Fibroblast of villous mesenchyme (primary cell): ENCODE measurements around the gene CACNA1C. TPM values are rescaled to one million over a fixed set of nuclear protein-coding genes. Genes with fewer than 3 reads are reported as not detected.

ENCODE experiments used
- DNase-seq: peaks from one replicate; pipeline ENCODE4 v3.0.0-alpha.2; 2010; ENCODE audit warnings: low read depth
- H3K4me3 ChIP-seq: 2 replicates; pipeline ENCODE4 v1.5.1; 2011; ENCODE audit warnings: low read depth, mild to moderate bottlenecking, low read length
- CTCF ChIP-seq: IDR thresholded peaks from 2 replicates; pipeline ENCODE4 v1.5.1; 2012; ENCODE audit warnings: low read depth, mild to moderate bottlenecking, low read length; ENCODE audit not compliant: insufficient read depth
- total RNA-seq: library from RNA; depleted of rRNA; stranded (reverse); fragments of >200 nt; gene quantifications from 2 replicates; pipeline ENCODE4 v1.2.3, GENCODE V29; 2012

Gene CACNA1C
- total RNA-seq, 1 donor: 11.7 TPM

- no peak overlapping the region for H3K4me3 ChIP-seq
- TF ChIP-seq CTCF: no peak
- DNase-seq: no peak
These were observed 256.9 kb downstream of the CACNA1C start for GRCh38 chr12:2309647-2310046.

DNA sequence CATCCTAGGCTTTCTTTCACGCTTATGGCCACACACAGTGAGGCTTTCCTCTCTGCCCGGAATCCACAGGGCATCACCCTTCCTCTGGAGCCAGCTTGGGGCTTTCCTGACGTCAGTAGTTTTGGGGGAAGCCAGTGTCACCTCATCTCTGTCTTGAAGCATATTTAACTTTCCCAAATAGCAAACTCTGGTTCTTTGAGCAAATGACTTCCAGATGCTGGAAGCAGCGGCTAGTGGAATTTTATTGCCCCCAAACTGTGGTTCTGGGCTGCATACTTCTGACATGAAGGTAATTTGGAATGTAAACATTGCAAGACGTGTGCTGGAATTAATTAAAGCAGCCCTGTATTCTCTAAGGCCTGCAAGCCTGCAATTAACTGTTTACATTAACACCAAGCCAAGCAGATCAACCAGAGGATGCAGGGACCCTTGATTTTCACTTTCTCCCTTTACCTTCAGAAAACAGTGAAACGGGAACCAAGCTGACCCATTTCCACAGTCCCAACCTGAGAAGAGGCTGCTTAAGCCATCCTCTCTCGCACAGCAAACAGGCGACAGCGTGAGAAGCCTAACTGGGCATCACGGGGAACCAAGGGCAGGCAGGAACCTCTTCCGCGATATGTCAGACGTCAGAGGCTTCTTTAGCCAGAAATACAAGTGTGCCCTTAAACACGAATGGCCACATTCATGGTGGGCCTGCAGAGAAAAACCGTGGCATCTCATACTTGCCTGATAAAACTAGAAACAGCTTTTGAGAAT is 258.4 kb downstream of the CACNA1C start:
- TF ChIP-seq CTCF: no peak
- DNase-seq: peak; percentile 93
- H3K4me3 ChIP-seq: no peak overlapping the region

DNA sequence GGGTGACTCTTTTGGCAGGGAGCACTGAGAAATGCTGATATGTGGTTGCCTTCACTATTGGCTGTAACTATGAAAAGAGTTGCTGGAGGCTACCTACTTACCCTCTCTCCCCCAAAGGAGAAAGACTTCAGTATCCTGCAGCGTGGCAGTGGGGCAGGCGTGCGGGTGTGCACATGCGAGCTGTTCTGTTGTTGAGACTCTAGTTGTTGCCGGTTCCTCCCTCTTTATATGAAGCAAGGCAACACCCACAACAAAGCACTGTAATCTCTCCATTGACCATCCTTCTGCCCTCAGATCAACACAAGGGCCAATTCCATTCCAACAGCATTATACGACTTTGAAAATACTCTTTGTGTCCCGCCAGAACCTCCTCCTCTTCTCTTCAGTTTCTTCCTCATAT is 259.4 kb downstream of the CACNA1C start:
- H3K4me3 ChIP-seq: no peak overlapping the region
- no peak for TF ChIP-seq CTCF
- no peak for DNase-seq

DNA sequence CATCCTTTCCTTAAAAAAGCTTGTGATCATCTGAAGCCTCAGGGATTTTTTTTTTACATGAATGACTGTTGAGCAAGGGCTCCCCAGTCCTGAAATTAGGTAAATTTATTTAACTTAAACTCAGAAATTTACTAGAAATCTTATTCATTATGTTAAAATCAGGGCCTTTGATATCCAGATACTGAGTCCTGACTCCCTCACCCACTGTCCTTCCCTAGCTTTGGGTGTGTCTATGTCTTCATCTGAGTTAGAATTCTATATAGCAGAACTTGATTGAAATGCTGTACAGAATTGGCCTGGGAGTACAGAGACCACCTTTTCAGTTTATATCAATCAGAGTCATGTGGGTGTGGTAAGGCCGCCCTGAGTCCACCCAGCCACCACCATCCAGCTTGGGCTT is 260.0 kb downstream of the CACNA1C start:
- no peak for TF ChIP-seq CTCF
- DNase-seq: no peak

GRCh38 chr12:2314492-2314891 is 261.7 kb downstream of the CACNA1C start:
- no peak overlapping the region for H3K4me3 ChIP-seq
- DNase-seq: no peak
- no peak for TF ChIP-seq CTCF

More for the DNA sequence above, 260.0 kb downstream of the CACNA1C start:
- no peak overlapping the region for H3K4me3 ChIP-seq

- no peak for TF ChIP-seq CTCF
- DNase-seq: no peak
- H3K4me3 ChIP-seq: no peak overlapping the region
These were observed 265.0 kb downstream of the CACNA1C start for GRCh38 chr12:2317772-2318171.

DNA sequence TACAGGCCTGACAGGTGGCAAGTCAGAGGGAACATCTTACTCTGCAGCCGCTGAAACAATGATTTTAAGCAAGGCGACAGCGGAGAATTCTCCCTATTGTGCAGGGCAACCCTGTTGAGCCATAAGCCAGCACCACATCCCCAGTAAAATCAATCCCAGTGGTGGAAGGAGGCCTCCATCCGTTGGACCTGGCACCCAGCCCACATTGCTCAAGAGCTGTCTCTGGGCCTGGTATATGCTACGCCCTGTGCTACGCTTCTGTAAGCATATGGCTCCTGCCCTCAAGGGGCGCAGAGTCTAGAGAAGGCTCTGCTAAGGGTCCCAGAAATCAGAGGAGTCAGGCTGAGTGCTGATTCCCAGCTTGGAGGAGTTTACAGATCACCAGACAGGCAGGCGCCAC is 265.5 kb downstream of the CACNA1C start:
- no peak for TF ChIP-seq CTCF
- peak; percentile 40 for DNase-seq

More for the DNA sequence above, 265.5 kb downstream of the CACNA1C start:
- H3K4me3 ChIP-seq: no peak overlapping the region
